Ovary (tissue), 3 donors: ENCODE data around the gene CA10.

ENCODE experiments used
- CTCF ChIP-seq, 3 donors: fragments of 450-650 bp in 2 of 3; fragments of 200-600 bp in 1 of 3; IDR thresholded peaks; one replicate each; pipeline versions ENCODE4 v1.5.1 to v1.8.0; 2016 to 2022; ENCODE audit warnings: antibody characterized with exemption in 3 of 3, mild to moderate bottlenecking in 1 of 3
- EP300 ChIP-seq: sonication (generic); formaldehyde crosslinking; IDR thresholded peaks from one replicate; pipeline ENCODE4 v1.6.1; 2017; ENCODE audit warnings: antibody characterized with exemption
- POLR2A ChIP-seq: fragments of 450-650 bp; IDR thresholded peaks from one replicate; pipeline ENCODE4 v1.6.1; 2017; ENCODE audit warnings: antibody characterized with exemption, mild to moderate bottlenecking, moderate library complexity
- donor health status: DM: no; HTN: no; CAD: no.

GRCh38 chr17:51957786-51958185 lies 200.7 kb downstream of the CA10 start:
- TF ChIP-seq CTCF (IDR thresholded peaks at IDR 0.05) (no peak), POLR2A (no peak), EP300 (no peak)
